ENCODE measurements around the gene ATP6V0D1. TPM values are rescaled to one million over a fixed set of nuclear protein-coding genes. Genes with fewer than 3 reads are reported as not detected.

ATP6V0D1 gene
- total RNA-seq, 3 donors from 2014 or later = 152 to 253 (median 228) TPM

DNA sequence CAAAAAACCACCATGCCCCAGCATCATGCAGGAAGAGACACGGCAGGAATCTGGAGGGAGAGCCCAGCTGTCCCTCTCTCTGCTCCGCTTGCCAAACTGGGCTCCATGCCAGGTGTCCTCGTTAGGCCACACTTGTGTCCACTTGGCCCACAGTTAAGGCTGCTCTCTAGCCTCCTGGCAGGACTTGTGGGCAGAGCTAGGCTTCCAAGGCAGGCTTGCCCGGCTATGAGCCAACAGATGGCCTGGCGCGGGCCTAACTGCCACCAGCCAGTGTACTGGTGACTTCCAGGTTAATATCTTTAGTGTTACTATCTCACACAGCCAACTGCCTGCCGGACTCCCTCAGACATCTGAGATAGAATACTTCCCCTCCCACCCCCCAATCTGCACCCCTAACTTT lies 10.6 kb downstream of the ATP6V0D1 start:
- no peak for ATAC-seq
- H3K4me3 ChIP-seq = no peak overlapping the region
- peak in 1 of 3 donors; percentile 35 for DNase-seq
- intact Hi-C loops (cut with DNase I, micrococcal nuclease) = no loop called here
- TF ChIP-seq, protein P1, sequence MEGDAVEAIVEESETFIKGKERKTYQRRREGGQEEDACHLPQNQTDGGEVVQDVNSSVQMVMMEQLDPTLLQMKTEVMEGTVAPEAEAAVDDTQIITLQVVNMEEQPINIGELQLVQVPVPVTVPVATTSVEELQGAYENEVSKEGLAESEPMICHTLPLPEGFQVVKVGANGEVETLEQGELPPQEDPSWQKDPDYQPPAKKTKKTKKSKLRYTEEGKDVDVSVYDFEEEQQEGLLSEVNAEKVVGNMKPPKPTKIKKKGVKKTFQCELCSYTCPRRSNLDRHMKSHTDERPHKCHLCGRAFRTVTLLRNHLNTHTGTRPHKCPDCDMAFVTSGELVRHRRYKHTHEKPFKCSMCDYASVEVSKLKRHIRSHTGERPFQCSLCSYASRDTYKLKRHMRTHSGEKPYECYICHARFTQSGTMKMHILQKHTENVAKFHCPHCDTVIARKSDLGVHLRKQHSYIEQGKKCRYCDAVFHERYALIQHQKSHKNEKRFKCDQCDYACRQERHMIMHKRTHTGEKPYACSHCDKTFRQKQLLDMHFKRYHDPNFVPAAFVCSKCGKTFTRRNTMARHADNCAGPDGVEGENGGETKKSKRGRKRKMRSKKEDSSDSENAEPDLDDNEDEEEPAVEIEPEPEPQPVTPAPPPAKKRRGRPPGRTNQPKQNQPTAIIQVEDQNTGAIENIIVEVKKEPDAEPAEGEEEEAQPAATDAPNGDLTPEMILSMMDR (IDR thresholded peaks at IDR 0.05) = no peak
- no peaks in the 10 kb centered on the region for H3K9me3 ChIP-seq
- H3K36me3 ChIP-seq (ENCODE audit: low read depth) = no peaks in the 10 kb centered on the region
- peaks cover 12% of the 10 kb centered on the region for H3K4me1 ChIP-seq (ENCODE audit: low read depth)

- no peaks in the 10 kb centered on the region for H3K36me3 ChIP-seq (ENCODE audit: low read depth)
- TF ChIP-seq, protein P1 (IDR thresholded peaks at IDR 0.05) = no peak
- H3K4me3 ChIP-seq = no peak overlapping the region
- peaks cover 24% of the 10 kb centered on the region for H3K4me1 ChIP-seq (ENCODE audit: low read depth)
- H3K9me3 ChIP-seq = no peaks in the 10 kb centered on the region
- no peak for DNase-seq
- ATAC-seq = no peak
- intact Hi-C loops (cut with DNase I, micrococcal nuclease) = no loop called here
Observed at GRCh38 chr16:67468731-67469130, 12.2 kb downstream of the ATP6V0D1 start.

DNA sequence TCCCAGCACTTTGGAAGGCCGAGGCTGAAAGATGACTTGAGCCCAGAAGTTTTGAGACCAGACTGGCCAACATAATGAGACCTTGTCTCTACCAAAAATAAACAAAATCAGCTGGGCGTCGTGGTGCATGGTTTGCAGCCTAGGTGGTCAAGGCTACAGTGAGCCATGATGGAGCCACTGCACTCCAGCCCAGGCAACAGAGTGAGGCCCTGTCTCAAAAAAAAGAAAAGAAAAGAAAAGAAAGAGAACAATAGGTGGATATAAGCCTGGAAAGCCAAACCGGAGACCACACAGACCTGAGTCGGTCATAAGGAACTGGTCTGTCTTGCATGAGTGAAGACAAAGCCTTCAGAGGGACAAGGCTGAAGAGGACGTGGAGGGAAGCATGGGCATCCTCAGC lies 14.4 kb downstream of the ATP6V0D1 start:
- H3K4me3 ChIP-seq = no peak overlapping the region
- H3K9me3 ChIP-seq = no peaks in the 10 kb centered on the region
- DNase-seq = peak in 1 of 3 donors; percentile 8
- peaks cover 43% of the 10 kb centered on the region for H3K4me1 ChIP-seq (ENCODE audit: low read depth)
- H3K36me3 ChIP-seq (ENCODE audit: low read depth) = no peaks in the 10 kb centered on the region
- TF ChIP-seq, protein P1 (IDR thresholded peaks at IDR 0.05) = no peak
- intact Hi-C loops (cut with DNase I, micrococcal nuclease) = no loop called here
- ATAC-seq = no peak

- TF ChIP-seq, protein P1 (IDR thresholded peaks at IDR 0.05) = no peak
- Histone ChIP-seq H3K4me3 (no peak overlapping the region), H3K9me3 (no peaks in the 10 kb centered on the region), H3K36me3 (ENCODE audit: low read depth) (no peaks in the 10 kb centered on the region), H3K4me1 (ENCODE audit: low read depth) (peaks cover 61% of the 10 kb centered on the region)
- intact Hi-C loops (cut with DNase I, micrococcal nuclease) = loop anchor here in 1 of 2 donors (5.0 kb wide), 1 partner anchor 37 kb away; no protein-coding TSS in a partner anchor
- ATAC-seq (no peak), DNase-seq (peak in 2 of 3 donors; percentile 8 to 24)
Observed at GRCh38 chr16:67464565-67464964, 16.4 kb downstream of the ATP6V0D1 start.

DNA sequence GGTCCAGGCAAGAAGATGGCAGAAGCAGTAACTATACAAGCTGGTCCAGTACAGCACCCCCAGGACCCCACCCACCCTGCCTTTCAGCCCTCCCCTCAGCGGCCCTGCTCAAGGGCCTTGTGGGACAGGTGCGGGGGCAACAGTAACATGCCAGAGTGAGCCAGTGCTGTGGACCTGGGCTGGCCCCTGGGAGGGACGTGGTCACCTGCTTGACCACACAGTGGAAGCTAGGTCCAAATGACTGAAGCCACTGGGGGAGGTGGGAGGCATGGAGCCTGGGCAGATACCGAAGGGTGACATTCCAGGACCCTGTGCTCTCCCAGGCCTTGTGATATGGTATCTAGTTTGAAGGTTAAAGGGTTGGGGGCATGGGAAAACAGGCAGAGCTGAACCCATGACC lies 17.3 kb downstream of the ATP6V0D1 start:
- Histone ChIP-seq H3K36me3 (ENCODE audit: low read depth) (no peaks in the 10 kb centered on the region), H3K9me3 (no peaks in the 10 kb centered on the region), H3K4me1 (ENCODE audit: low read depth) (peaks cover 69% of the 10 kb centered on the region), H3K4me3 (no peak overlapping the region)
- ATAC-seq (no peak), DNase-seq (peak; percentile 11 to 51 (median 39))
- intact Hi-C loops (cut with DNase I, micrococcal nuclease) = loop anchor here in 1 of 2 donors (5.0 kb wide), 1 partner anchor 36 kb away; no protein-coding TSS in a partner anchor
- TF ChIP-seq, protein P1 (IDR thresholded peaks at IDR 0.05) = no peak

DNA sequence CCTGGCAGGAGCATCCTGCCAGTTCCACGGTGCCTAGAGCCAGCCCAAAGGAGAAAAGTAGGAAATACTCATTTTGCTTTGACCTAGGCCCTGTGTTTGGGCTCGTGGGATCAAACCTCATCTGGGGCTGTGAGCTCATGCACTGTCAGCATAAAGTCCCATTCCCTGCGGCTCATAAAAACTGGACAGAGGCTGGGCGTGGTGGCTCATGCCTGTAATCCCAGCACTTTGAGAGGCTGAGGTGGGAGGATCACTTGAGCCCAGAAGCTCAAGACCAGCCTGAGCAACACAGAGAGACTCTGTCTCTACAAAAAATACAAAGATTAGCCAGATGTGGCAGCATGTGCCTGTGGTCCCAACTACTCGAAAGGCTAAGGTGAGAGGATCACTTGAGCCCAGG lies 17.9 kb downstream of the ATP6V0D1 start:
- Histone ChIP-seq H3K9me3 (no peaks in the 10 kb centered on the region), H3K36me3 (ENCODE audit: low read depth) (no peaks in the 10 kb centered on the region), H3K4me1 (ENCODE audit: low read depth) (peaks cover 74% of the 10 kb centered on the region), H3K4me3 (no peak overlapping the region)
- ATAC-seq (peak; percentile 42), DNase-seq (peak; percentile 76 to 86 (median 79))
- intact Hi-C loops (cut with DNase I, micrococcal nuclease) = loop anchor here in 1 of 2 donors (5.0 kb wide), 1 partner anchor 36 kb away; no protein-coding TSS in a partner anchor
- TF ChIP-seq, protein P1 (IDR thresholded peaks at IDR 0.05) = no peak

All from mucosa of descending colon (tissue), 3 donors.